Activated T-cell treated with anti-CD3 and anti-CD28 coated beads for 48 hours (primary cell): ENCODE data around the gene NATD1.
"Not testable (repeated sequence)": the region's sequence is repeated elsewhere in the genome, so short reads cannot be mapped to it uniquely, and the experiment has no call there.

ENCODE experiments used
- DNase-seq: peaks from one replicate; pipeline ENCODE4 v3.0.0-alpha.2; 2020; ENCODE audit warnings: low read depth

The NATD1 gene

DNA sequence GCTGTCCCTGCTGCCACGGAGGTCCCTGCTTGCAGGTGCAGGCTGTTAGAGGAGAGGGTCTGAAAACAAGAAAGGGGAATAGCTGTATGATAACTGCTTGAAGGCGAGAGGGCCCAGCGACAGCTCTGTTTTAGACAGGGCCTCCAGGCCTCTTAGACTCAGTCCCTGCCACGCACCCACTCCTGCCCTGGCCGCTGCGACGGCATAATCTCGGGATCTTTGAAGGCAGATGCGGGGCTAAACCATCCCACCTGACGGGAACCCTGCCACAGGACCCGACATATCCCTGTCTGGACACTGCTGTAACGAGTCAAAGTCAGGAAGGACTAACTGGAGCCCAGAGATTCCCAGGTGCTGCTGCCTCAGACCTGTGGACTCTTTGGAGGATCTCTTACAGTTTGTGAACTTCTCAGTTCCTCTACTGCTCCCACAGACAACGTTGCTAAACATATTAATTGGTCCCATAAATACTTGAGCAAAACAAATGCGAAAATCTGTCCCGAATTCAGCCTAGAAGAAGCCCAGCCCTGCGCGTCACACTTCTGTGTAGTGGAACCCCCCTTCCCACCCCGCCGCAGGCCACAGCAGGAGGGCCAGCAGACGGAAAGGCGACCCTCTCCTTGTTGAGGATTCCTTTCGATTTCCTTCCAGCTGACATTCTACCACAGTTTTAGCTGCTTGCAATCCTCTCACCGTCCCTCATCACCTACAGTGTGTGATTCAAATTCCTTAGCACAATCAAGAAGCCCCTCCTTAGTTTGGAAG lies 38.3 kb downstream of the NATD1 start:
- no peak for DNase-seq

DNA sequence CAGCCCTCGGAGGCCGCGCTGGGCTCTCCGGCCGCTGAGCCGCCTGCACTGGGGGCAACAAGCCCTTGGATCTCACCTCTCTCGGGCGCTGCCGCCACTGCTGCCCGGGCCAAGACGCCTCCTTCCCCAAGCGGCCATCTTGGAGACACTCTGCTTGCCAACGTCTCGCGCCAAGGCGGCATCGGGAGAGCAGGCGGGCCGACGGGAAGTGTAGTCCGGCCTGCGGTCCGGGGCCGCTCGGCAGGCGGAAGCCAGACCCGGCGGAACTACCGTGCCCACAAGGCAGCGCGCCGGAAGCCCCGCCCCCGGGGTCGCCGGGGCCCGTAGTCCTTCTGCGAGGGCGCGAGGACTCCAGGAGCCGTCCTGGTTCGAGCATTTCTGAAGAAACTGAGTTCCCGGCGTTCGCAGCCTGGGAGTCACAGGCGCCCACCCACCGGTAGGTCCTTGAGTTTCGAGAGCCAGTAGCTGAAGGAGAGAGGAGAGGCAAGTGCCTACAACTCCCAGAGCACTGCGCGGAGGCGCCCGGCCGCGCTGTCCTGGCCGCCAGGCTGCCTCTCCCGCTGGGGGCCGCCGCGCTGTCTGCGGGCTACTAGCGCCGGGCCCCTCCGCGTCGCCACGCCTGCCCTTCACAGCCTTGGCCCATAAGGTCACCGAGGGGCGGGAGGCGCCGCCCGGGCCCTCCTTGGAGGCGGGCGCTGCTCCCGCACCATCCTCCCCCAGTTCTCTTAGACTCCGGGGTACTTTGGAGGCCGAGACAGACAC lies 39.0 kb downstream of the NATD1 start, which contains the start of gene TMEM11:
TMEM11 (minus strand) TSS at position 147 of the 762 bp plus-strand sequence; CDS start at position 138, 9 bp downstream.
- peak; percentile 96 for DNase-seq

DNA sequence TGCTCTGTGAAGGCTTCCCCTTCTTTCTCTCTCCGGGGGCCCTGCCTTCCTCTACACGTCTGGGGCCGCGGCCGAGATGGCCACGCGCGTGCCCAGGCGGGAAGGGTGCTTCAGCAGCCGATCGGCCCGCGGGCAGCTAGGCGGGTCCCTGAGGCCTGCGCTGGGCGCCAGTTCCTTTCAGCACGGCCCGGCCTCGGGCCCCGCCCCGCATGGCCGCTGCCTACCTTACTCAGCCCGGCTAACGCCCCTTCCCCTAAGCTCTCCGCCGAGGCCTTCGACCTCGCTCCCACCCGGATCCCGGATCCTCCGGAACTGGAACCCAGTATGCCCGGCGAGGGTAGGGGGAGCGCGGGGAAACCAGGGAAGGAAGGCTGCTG lies 39.6 kb downstream of the NATD1 start:
- no peak for DNase-seq

DNA sequence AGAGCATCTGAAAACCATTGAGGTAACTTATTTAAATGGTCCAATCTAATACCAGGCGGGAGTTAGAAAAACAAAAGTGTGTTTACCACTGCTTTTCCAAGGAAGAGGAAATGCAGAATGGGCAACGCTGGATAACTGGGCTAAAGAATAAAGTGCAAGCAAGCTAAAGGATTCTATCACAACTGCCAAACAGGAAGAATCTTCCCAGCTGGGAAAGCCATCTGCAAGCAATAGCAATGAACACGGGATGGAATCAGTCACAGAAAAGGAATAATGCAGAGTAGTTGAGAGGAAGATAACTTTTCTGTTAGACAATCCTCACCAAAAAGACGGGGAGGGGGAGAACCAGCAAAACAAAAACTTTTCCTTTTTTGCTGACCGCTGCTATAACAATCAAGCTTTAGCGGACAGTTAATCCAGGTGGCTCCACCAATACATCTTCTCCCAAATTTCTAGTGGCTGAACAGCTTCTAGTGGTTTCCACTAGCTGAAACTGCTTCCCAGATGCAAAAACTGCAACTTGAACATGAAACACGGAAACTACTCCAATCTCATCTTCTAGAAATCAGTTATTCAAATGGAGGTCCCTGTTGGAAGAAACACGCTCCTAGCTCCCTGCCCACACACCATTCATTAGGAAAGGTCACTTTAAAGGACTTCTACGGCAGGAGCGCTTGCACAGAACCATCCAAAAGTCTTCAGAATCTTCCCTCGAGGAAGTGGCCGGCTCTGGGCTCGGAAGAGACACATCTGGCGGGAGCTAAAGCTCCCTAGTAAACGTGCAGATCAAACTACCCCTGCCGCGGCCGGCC lies 40.2 kb downstream of the NATD1 start:
- no peak for DNase-seq

DNA sequence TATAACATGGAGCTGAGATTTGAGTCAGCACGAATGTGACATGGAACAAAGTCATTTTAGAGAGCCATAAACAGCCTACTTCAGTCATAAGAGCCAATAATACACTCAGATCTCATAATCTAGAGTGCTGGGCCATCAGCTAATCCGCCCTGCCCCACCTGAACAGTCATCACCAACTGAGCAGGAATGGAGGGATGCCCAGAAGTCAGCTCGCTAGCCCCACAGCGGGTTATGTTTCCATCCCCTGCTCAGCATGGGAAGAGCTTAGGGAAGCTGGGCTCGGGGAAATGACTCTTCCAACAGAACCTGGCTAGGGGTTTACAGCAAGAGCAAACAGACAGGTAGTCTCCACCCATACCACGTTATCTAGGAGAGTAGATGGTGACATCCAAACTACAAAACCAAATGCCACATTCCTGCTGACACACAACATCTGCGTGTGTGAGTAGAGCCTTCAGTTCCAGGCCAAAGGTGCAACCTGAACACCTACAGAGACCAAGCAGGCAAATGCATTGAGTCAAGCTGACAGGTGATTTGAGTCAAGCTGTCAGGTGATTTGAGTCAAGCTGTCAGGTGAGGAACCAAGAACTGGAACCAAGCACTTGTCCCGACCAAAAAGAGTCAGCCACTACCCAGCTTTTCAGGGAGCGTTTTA lies 41.3 kb downstream of the NATD1 start:
- no peak for DNase-seq

DNA sequence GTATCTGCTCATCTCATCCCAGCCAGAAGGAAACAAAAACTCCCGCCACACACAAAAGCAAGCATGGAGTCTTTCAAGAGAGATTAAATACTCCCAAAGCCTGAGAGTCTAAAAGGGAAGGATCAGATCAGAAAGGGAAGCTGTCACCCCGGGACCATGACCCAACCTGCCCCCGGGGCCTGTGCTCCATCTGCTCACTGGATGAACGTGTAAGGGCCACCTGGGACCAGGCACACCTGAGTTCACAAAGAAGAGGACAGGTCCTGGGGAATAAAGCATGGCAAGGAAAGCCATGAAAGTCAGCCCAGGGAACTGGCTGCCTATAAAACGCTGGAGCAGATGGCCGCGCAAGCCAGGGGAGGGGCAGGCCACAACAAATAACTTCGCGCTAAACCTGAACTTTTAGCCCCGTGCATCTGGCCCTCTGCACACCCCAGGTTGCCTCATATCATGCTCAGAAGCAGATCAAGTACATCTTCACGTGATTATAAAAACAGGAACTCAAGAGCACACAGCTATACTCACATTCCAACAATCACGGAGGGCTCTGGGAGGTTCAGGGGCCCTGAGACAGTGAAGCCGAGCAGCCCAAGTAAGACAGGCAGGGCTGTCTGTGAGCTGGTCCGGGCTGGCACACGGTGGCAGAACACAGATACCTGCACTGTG lies 42.7 kb downstream of the NATD1 start:
- DNase-seq, result no peak

DNA sequence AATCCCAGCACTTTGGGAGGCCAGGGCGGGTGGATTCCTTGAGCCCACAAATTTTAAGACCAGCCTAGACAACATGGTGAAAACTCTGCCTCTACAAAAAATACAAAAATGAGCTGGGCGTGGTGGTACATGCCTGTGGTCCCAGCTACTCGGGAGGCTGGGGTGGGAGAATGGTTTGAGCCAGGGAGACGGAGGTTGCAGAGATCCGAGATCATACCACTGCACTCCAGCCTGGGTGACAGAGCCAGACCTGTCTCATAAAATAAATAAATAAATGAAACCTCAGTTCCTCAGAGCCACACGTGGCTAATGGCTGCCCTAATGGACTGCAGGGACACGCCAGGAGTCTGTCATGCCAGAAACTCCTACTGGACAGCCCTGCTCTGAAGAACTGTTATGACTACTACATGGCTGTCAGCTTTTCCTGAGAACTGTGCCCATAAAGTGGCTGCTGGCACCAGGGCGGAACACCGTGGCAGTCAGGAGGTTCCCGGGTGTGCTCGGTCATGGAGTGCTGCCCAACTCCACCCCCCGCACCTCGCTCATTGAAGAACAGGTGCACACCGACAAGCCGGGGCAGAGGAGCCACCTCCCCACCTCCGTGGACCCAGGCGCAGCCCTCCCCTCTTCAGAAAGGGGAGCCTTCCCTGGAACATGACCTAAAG lies 43.6 kb downstream of the NATD1 start:
- DNase-seq, result no peak

DNA sequence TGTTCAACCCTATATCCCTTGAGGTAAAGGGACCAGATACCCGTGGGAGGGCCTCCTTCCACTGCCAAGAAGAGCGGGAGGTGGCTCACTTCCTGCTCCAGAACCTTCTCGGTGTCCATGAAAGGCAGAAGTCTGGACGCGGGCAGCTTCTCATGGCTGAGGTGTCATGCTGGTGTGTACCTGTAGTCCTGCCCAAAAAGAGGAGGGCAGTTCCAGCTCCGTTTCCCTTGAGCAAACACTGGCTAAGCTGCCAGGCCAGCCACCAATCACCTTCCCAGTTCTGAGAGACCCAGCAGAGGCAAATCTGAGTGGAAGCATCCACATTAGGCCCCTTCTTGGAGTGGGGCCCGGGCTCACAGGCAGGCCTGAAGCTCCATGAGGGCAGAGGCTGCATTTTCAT lies 44.9 kb downstream of the NATD1 start:
- no peak for DNase-seq

DNA sequence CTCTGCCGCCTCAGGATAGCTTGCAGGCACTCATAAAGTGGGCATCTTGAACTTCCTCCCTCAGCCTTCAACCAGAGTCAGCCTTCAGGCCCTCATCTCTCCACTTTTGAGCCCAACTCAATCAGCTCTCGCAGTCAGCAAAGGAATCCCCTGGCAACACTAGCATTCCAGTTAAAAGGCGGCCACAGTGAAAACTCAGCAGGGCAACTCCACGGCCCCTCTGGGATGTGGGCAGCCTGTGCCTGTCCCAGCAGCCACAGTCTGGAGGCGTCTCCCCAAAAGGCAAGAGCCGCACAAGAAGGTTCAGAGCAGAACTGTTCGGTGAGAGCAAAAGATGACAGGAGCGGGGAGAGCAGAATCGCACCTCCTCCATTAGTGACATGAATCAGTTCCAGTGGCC lies 48.3 kb downstream of the NATD1 start:
- no peak for DNase-seq

DNA sequence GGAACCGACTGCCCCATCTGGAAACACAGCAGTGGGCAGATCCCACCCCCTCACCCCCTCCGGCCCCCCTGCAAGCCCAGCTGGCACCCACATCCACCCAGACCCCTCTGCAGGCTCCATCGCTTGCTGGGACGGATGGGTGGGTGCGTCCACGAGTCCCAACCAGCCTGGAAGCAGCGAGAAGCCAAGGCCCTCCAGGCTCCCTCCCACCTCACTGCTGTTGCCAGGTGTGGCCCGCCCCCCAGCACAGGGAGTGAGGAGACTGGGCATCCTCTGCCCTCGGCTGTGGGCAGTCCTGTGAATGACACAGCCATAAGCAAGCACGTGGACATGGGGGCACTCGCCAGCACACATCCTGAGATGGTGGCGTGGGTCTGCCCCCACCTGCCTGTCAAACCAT lies 50.7 kb downstream of the NATD1 start:
- no peak for DNase-seq

DNA sequence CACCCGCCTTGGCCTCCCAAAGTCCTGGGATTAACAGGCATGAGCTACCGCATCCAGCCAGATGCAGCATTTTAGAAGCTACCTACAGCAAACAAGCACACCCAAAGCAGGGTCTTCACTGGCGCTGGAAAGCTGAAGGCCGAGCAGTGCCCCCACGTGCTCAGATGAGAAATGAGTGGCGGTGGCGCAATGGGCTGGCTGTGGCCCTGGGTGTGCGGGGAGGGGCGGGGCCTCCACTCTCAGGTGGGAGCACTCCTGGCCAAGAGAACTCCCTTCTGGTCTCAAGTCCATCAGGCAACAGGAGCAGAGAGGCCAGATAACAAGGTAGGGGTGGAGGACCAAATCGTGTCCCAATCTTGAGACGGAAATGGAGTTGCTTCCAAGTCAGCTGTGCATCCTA lies 51.3 kb downstream of the NATD1 start:
- DNase-seq, result no peak

DNA sequence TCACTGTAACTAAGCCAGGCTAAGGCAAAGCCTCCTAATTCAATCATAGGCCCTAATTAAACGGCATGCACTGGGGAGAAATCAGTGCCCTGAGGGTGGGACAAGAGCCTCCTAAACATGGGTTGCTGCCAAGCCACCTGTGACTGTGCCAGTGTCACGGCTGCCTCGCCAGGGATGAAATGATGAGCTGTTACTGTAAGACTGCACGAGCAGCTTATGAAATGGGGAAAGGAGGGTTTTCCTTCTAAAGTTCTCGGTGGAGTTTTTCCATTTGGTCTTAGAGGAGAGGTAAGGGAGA lies 52.0 kb downstream of the NATD1 start:
- DNase-seq, result no peak

DNA sequence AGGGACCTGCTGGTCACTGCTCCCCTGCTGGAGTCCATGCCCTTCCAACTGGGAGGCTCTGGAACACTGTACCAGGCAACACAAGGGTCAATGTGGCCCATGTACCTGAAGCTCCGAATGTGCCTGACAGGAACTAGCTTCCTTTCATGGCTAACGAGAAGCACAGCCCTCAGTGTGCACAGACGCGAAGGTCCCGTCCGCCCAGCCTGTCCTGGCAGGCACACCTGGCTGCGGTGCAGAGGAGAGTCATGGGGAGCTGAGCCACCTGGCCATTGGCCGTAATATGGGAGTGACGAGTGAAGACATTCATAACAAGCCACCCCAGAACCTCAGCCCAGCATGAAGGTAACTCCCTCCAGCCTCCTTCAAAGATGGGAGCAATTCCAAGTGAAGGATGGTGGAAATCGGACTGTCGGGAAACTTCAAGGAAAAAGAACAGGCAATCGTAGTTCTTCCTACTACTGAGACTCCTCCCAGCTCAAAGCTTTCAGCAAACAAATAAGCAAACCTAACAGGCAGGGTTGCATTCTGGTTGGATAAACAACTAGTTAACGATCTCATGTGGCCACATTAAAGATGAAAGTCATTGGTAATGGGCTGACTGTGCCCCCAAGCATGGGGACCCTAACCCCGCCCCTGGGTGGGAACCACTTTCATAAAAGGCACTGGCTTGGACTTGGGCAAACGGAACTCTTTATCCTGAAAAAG lies 52.5 kb downstream of the NATD1 start:
- no peak for DNase-seq

DNA sequence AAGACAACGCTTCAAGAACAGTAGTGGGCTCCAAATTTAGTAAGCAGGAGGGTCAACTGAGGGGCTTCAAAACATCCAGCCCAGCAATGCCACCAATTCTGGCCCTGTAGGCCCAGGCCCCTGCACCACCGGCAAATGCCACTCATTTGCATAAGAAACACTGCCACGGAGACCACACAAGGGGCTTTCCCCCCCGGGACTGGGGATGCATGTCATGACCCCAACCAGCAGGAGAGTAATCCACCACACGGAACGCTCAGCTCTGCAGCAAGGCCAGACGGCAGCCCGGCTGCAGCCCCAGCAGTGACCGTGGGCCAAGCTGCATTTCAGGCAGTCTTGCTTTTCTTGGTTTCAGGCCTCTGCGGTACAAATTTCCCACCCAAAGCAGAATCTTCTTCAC lies 53.4 kb downstream of the NATD1 start:
- no peak for DNase-seq

DNA sequence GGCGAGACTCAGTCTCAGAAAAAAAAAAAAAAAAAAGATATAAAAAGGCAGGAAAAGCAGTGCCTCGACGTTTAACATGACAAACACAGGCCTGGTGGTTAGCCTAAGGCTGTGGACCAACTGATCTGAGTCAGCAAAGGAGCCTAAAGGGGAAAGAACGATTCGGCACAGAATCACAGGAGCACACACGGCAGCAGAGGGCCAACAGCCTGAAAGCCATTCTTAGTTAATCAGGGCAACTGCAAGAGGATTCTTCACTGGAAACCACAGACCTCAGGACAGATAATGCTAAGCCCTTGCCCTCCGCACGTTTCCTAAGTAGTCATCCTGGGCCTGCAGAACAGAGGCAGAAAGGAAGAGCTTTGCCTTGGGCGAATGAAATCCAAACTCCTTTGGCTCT lies 53.9 kb downstream of the NATD1 start:
- no peak for DNase-seq

DNA sequence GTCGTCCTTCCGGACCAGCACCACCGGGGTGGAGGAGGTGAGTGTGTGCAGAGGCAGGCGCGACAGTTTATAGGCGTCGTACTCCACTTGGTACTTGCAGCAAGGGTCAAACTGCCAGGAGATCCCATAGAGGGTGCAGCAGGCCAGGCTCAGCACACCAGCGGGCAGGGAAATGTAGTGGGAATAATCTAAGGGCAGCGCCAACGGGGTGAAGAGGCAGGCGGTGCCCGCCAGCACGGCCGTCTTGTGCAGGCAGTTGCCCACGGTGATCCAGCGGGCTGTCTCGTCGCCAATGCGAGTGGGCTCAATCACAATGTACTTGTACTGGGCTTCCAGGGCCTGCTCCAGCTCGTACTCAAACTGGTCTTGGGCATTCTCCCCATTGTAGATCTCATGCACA lies 54.8 kb downstream of the NATD1 start:
- no peak for DNase-seq

DNA sequence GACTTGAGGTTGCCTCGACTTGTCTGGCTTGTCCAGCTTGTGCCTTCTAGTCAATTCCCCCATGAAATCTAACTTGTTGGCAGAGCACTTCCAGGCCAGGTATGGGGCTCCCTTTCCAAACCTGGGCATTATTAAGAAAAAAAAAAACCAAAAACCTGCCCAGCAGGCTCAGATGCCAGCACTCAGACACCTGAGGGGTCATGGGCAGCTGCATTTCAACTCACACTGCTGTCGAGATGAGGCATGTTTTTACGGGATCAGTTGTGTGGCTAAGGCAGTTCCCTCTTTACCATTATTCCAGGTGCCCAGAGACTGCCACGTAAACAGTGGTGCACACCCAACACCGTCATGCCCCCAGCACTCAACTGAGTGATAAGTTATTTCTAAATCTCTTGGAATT lies 57.1 kb downstream of the NATD1 start:
- no peak for DNase-seq

DNA sequence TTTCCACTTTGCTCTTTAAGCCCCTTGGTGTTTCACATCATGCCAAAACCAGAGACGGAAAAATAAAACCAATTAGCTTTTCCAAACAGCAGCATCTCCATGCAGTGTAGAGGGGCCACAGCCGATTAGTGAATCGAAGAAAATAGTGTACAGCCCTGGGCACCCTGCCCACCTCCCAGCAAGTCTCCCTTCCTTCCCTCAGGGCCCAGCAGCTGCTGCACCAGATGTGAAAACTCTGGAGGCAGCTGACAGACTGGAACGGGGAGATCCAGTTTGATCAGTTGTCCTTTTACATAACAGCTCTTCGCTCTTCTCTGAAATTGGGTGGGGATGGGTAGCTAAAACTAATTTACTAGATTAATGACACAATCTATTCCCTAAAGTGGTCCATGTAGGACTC lies 58.5 kb downstream of the NATD1 start:
- no peak for DNase-seq

DNA sequence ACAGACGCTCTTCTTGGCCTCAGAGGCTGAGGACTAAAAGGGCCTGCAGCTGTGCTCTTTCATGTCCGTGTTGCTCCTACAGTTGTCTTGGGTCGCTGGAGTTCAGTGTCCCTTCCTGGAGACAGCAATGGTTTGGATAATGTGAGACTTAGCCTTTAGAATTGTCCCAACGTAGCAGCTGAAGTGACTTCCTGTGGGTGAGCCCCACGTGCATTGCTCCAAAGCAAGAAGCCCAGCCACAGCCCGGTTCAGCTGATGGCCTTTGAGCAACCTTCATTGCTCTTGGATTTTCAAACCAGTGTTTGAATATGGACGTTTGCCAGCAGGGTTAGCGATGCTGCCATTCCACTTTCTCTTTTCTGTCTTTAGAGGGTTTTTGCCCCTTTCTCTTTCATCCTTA lies 59.0 kb downstream of the NATD1 start:
- DNase-seq, result no peak

DNA sequence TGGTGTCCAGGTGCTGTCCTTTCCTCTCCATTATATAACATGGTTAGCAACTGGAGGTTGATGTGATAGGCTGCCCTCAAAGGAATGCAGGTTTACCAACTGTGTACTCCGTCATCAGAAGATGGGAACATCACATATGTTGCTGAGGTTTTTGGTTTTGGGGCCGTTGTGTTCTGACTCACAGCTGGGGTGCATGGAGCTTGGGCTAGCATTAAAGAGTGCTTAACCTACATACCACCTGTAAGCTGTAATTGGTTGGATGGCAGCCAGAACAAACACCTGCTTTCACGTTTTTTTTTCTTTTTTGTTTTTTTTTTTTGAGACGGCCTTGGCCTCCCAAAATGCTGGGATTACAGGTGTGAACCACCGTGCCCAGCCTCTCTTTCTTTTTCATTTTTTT lies 60.2 kb downstream of the NATD1 start:
- DNase-seq, result no peak

DNA sequence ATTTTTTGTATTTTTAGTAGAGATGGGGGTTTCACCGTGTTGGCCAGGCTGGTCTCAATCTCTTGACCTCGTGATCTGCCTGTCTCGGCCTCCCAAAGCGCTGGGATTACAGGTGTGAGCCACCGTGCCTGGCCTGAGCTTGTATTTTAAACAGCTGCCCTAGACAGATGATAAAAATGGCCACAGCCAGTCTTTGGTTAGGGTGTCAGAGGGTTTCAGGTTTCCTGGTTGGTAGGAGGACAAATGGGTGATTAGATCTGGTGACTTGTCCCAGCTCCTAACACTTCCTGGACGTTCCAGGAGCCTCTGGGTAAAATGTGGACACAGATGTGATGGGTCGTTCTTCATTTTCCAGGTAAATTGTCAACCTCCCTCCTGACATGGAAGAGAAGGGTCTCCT lies 60.8 kb downstream of the NATD1 start:
- not testable (repeated sequence) for DNase-seq
